ENCODE data around the gene CTBP1. TPM values are rescaled to one million over a fixed set of nuclear protein-coding genes. Genes with fewer than 3 reads are reported as not detected.

The CTBP1 gene
- total RNA-seq, 3 donors from 2014 or later = 130 to 159 (median 133) TPM

- Histone ChIP-seq H3K9me3 (no peaks in the 10 kb centered on the region), H3K27me3 (no peaks in the 10 kb centered on the region), H3K4me1 (no peaks in the 10 kb centered on the region), H3K27ac (no peak overlapping the region), H3K4me3 (no peak overlapping the region), H3K36me3 (no peaks in the 10 kb centered on the region)
- DNase-seq (ENCODE audit: low spot score in 2 of 2) = no peak
- intact Hi-C loops (cut with DNase I; ENCODE audit: low total_unique reads) = no loop called here
- TF ChIP-seq POLR2AphosphoS5 (IDR thresholded peaks at IDR 0.05) (no peak), POLR2A (IDR thresholded peaks at IDR 0.05) (no peak), CTCF (IDR thresholded peaks at IDR 0.05) (no peak)
These were observed 34.8 kb upstream of the CTBP1 start for GRCh38 chr4:1283711-1284110.

GRCh38 chr4:1279253-1279652 lies 30.3 kb upstream of the CTBP1 start:
- TF ChIP-seq POLR2AphosphoS5 (IDR thresholded peaks at IDR 0.05) = no peak
- TF ChIP-seq CTCF (IDR thresholded peaks at IDR 0.05) = no peak
- Histone ChIP-seq H3K9me3 (no peaks in the 10 kb centered on the region), H3K36me3 (no peaks in the 10 kb centered on the region), H3K4me1 (no peaks in the 10 kb centered on the region), H3K4me3 (no peak overlapping the region), H3K27me3 (no peaks in the 10 kb centered on the region), H3K27ac (no peak overlapping the region)
- intact Hi-C loops (cut with DNase I; ENCODE audit: low total_unique reads) = loop anchor here (2.0 kb wide), 1 partner anchor 42 kb away; no protein-coding TSS in a partner anchor
- no peak for DNase-seq (ENCODE audit: low spot score in 2 of 2)

- Histone ChIP-seq H3K4me1 (no peaks in the 10 kb centered on the region), H3K27ac (no peak overlapping the region), H3K4me3 (no peak overlapping the region), H3K27me3 (no peaks in the 10 kb centered on the region), H3K9me3 (no peaks in the 10 kb centered on the region), H3K36me3 (no peaks in the 10 kb centered on the region)
- TF ChIP-seq POLR2AphosphoS5 (IDR thresholded peaks at IDR 0.05) (no peak), POLR2A (IDR thresholded peaks at IDR 0.05) (no peak), CTCF (IDR thresholded peaks at IDR 0.05) (no peak)
- intact Hi-C loops (cut with DNase I; ENCODE audit: low total_unique reads) = loop anchor here (2.0 kb wide), 1 partner anchor 43 kb away; no protein-coding TSS in a partner anchor
- no peak for DNase-seq (ENCODE audit: low spot score in 2 of 2)
These were observed 29.0 kb upstream of the CTBP1 start for GRCh38 chr4:1277667-1278665.

- no peaks in the 10 kb centered on the region for H3K9me3 ChIP-seq
- no peak for TF ChIP-seq CTCF (IDR thresholded peaks at IDR 0.05)
- TF ChIP-seq POLR2AphosphoS5 (IDR thresholded peaks at IDR 0.05) = no peak
- no peak for TF ChIP-seq POLR2A (IDR thresholded peaks at IDR 0.05)
- no peaks in the 10 kb centered on the region for H3K4me1 ChIP-seq
- H3K27ac ChIP-seq = no peak overlapping the region
- intact Hi-C loops (cut with DNase I; ENCODE audit: low total_unique reads) = no loop called here
- no peaks in the 10 kb centered on the region for H3K27me3 ChIP-seq
- H3K36me3 ChIP-seq = no peaks in the 10 kb centered on the region
- no peak for DNase-seq (ENCODE audit: low spot score in 2 of 2)
- H3K4me3 ChIP-seq = no peak overlapping the region
These were observed 28.1 kb upstream of the CTBP1 start for GRCh38 chr4:1276984-1277383.

- no peaks in the 10 kb centered on the region for H3K27me3 ChIP-seq
- TF ChIP-seq CTCF (IDR thresholded peaks at IDR 0.05) (no peak), POLR2A (IDR thresholded peaks at IDR 0.05) (no peak), POLR2AphosphoS5 (IDR thresholded peaks at IDR 0.05) (no peak)
- DNase-seq (ENCODE audit: low spot score in 2 of 2) = no peak
- intact Hi-C loops (cut with DNase I; ENCODE audit: low total_unique reads) = no loop called here
- no peaks in the 10 kb centered on the region for H3K4me1 ChIP-seq
- peaks cover 0 to 2% of the 10 kb centered on the region in 2 donors for H3K9me3 ChIP-seq
- no peak overlapping the region for H3K4me3 ChIP-seq
- no peaks in the 10 kb centered on the region for H3K36me3 ChIP-seq
- H3K27ac ChIP-seq = no peak overlapping the region
These were observed 25.9 kb upstream of the CTBP1 start for GRCh38 chr4:1274871-1275270.

Data from breast epithelium (tissue), 4 donors.